HTR-8/SVneo (cell line): ENCODE results near the gene UBD.
A peak's percentile ranks its signal among the peaks of the same experiment; 100 is the strongest.

ENCODE experiments used
- DNase-seq: peaks from one replicate; pipeline ENCODE4 v3.0.0; 2011; ENCODE audit warnings: low spot score, mixed read lengths; ENCODE audit not compliant: insufficient read length
- FAIRE-seq: peaks from 2 replicates; lab custom pipeline; 2011; peaks lifted over from hg19 to GRCh38; lab: Jason Lieb, UNC

The UBD gene

GRCh38 chr6:29559524-29560287 lies at the start of gene UBD:
Gene UBD (minus strand): TSS chr6:29559732. CDS start chr6:29559701, 31 bp downstream.
- DNase-seq (no peak), FAIRE-seq (no peak)

- DNase-seq (no peak), FAIRE-seq (no peak)
These were observed 48.6 kb upstream of the UBD start for GRCh38 chr6:29608131-29608530.

- no peak for DNase-seq
- FAIRE-seq, result no peak
These were observed 44.4 kb upstream of the UBD start for GRCh38 chr6:29603930-29604329.

- DNase-seq (no peak), FAIRE-seq (no peak)
These were observed 43.9 kb upstream of the UBD start for GRCh38 chr6:29603456-29603855.

DNA sequence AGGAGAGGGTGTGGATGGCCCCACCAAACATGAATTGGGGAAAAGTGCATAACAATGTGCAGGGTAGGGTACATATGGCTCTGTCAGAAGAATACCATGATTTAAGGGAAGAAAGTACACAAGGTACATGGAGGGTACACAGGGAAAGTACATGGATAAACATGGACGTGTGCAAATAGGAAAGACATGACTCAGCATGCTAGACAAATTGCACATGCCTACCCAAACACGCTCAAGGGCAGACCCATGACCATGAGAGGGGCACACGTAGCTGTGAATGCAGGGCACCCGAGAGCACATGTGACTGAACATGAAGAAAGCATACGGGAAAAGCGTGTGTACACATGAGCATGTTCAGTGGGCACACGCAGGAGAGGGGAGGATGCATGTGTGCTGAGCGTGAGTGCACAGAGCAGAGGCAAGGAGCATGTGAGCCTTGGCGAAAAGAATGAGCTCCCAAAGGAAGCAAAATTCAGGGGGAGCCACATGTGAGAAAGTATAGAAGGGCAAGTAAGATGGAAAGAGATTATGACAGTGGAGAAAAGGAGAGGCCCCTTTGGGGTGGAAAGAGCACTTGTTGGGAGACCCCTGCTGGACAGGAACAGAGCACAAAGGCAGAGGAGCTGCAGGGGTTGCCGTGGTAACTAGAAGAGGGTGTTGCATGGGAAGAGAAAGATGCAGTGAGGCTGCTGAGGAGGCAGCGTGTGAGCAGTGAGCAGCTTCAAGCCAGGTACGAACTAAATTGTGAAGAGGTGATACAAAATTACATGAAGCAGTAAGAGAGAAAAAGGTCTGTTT lies 43.2 kb upstream of the UBD start:
- FAIRE-seq, result no peak
- DNase-seq, result peak; percentile 31

- no peak for DNase-seq
- FAIRE-seq, result no peak
These were observed 38.7 kb upstream of the UBD start for GRCh38 chr6:29598172-29598747.

DNA sequence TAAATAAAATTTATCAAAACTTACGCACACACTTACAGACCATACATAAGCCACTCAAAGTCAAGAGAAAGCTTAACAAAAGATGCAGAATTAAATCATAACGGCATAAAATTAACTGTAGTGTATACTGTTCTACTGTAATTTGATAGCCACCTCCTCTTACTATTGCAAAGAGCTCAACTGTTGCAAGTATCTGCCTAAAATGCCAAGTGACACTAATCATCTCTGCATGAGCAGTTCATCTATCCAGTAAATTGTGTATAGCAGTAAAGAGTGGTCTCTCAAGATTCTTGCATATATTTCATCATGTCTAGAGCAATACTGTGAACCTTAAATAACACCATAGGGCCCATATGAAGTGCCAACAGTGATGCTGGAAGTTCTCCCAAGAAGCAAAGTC lies 37.7 kb upstream of the UBD start:
- DNase-seq, result no peak
- FAIRE-seq, result no peak

DNA sequence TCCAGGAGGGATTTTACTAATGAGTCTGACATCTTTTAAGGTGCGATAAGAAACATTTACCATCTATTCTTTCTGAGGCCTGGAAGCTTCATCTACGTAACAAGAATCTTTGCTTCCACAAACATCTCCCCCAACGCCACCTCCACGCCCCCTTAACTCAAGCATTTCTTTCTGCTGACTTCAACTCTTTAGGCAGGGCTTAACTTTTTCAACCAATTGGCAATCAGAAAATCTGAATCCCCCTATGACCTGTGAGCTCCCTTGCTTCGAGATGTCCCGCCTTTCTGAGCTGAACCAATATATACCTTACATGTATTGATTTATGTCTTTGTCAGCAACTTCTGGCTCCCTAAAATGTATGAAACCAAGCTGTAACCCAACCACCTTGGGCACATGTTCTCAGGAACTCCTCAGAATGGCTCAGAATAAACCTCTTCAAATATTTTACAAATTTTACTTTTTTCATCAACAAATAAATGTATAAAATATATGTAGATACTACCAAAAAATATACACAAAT lies 36.9 kb upstream of the UBD start:
- DNase-seq (no peak), FAIRE-seq (no peak)

- FAIRE-seq (no peak), DNase-seq (no peak)
These were observed 33.8 kb upstream of the UBD start for GRCh38 chr6:29593199-29593855.

- FAIRE-seq (no peak), DNase-seq (no peak)
These were observed 32.1 kb upstream of the UBD start for GRCh38 chr6:29591677-29592076.

GRCh38 chr6:29590218-29590808 lies 30.8 kb upstream of the UBD start:
- FAIRE-seq (no peak), DNase-seq (no peak)

DNA sequence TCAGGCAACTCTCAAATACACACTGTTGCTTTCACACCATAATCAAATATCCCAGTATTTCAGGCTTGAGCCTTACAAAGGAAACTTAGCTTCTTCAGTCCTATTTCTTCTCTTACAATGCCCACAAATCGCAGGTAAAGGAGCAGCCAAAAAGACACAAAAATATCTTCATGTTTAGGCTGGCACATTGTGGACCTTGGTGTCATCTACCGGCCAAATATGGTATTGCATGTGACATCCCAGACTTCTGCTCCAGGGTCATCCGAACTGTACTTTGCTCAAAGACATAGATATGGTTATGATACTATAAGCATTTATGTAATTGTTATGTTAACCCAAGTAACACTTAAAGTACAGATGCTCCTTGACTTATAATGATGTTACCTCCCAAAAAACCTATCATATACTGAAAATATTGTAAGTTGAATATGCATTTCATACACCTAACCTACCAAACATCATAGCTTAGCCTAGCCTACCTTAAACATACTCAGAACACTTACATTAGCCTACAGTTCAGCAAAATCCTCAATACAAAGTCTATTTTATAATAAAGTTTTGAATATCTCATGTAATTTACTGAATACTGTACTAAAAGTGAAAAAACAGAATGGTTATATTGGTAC lies 30.0 kb upstream of the UBD start:
- FAIRE-seq (no peak), DNase-seq (peak; percentile 41)

- no peak for FAIRE-seq
- no peak for DNase-seq
These were observed 25.3 kb upstream of the UBD start, which contains the start of gene OR2H2 for GRCh38 chr6:29584821-29585220. Gene OR2H2 (plus strand): TSS chr6:29585121. CDS start chr6:29587945, 2,824 bp downstream.

DNA sequence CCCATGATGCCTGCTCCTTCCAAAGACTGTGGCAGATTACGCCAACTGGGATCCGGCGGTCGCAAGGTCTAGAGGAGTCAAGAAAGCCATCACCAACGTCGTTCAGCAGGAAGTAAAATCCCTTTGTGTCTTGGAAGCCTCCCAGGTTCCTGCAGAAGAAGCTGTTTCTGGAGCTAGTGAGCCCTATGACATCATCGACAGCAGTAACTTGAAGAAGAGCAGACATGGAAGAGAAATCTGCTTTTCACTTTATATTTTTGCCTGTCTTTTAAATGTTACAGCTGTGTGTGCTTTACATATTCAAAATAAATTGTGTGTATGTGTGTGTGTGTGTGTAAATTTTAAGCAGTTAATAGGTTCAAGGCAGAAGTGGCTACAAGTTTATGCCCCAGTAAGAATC lies 18.0 kb upstream of the UBD start:
- DNase-seq (no peak), FAIRE-seq (no peak)

DNA sequence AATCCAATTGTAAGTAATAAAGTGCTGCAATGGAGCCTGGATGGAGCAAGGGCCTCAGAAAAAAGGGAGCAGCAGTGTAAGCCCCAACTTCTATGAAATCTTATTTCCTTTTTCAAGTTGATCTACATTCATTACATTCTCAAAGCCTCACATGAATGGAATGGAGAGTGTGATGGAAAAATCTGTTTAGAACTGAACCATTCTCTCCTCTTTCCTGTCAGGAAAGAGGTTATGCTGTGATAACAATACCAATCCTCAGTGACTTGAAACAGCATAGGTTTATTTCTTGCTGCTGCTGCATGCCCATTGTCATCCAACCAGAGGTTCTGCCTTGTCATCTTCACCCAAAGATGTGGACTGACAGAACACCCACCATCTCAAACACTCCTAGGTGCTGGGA lies 16.5 kb upstream of the UBD start:
- FAIRE-seq (no peak), DNase-seq (no peak)

DNA sequence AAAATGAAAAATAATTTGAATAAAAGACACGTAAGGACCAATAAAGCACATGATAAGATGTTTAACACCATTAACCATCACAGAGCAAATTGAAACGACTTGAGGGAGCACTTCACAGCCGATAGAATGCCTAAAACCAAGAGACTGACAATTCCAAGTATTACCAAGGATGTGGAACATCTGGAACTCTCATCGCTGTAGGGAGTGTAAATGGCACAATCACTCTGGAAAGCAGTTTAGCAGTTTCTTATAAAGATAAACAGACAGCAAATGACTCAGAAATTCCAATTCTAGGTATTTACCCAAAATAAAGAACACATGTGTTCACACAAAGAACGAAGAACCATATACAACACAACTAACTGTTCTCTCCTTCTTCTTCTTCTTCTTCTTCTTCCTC lies 8.5 kb upstream of the UBD start:
- FAIRE-seq (no peak), DNase-seq (no peak)

DNA sequence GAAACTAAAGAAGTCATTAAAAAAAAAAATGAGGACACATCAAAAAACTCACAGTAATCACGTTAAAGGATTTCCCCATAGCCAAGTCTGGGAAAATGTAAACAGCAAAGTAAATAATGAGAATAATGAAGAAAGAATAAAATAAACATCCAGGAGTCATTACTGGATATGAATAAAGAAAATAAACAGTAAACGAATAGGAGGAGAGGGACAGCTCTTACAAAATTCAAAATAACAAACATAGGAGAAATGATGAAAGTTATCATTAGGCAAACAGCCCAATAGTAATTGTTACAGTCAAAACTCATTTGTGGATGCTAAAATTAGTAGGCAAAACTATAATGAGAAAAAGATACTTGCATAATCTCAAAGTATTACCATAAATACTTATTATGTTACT lies 8.0 kb upstream of the UBD start:
- no peak for DNase-seq
- FAIRE-seq, result no peak

- DNase-seq (no peak), FAIRE-seq (no peak)
These were observed 7.3 kb upstream of the UBD start for GRCh38 chr6:29566856-29567255.

- FAIRE-seq (no peak), DNase-seq (no peak)
These were observed 5.3 kb upstream of the UBD start for GRCh38 chr6:29564875-29565274.
